Ovary (tissue), 9 donors: Measurements from ENCODE around the gene SNAPC1. TPM values are rescaled to one million over a fixed set of nuclear protein-coding genes. Genes with fewer than 3 reads are reported as not detected.

ENCODE experiments used
- DNase-seq, 5 donors: peaks; one replicate each; pipeline ENCODE4 v3.0.0-alpha.2; 2019 to 2020
- H3K27ac ChIP-seq, 2 donors: fragments of 200-600 bp; one replicate each; pipeline versions ENCODE4 v1.5.1 to v1.8.0; 2019 to 2022
- H3K27me3 ChIP-seq: fragments of 200-600 bp; one replicate; pipeline ENCODE4 v1.8.0; 2022
- H3K36me3 ChIP-seq: fragments of 200-600 bp; sonication (generic); one replicate; pipeline ENCODE4 v1.5.1; 2019
- H3K4me1 ChIP-seq: one replicate; pipeline ENCODE4 v1.8.1; 2013; ENCODE audit warnings: mild to moderate bottlenecking, moderate library complexity; ENCODE audit not compliant: insufficient read depth
- H3K4me3 ChIP-seq: fragments of 200-600 bp; sonication (generic); one replicate; pipeline ENCODE4 v1.5.1; 2017
- H3K9me3 ChIP-seq, 2 donors: fragments of 200-600 bp in 1 of 2; sonication (generic) in 1 of 2; one replicate each; pipeline versions ENCODE4 v1.5.1 to v1.8.1; 2013 to 2019; ENCODE audit warnings: mild to moderate bottlenecking in 1 of 2, moderate library complexity in 1 of 2
- CTCF ChIP-seq, 3 donors: fragments of 450-650 bp in 2 of 3; fragments of 200-600 bp in 1 of 3; IDR thresholded peaks; one replicate each; pipeline versions ENCODE4 v1.5.1 to v1.8.0; 2016 to 2022; ENCODE audit warnings: antibody characterized with exemption in 3 of 3, mild to moderate bottlenecking in 1 of 3
- EP300 ChIP-seq: sonication (generic); formaldehyde crosslinking; IDR thresholded peaks from one replicate; pipeline ENCODE4 v1.6.1; 2017; ENCODE audit warnings: antibody characterized with exemption
- POLR2A ChIP-seq: fragments of 450-650 bp; IDR thresholded peaks from one replicate; pipeline ENCODE4 v1.6.1; 2017; ENCODE audit warnings: antibody characterized with exemption, mild to moderate bottlenecking, moderate library complexity
- WGBS, 3 donors: extraction: QIAGEN DNeasy Blood & Tissue Kit in 1 of 3; methylation state at CpG; one replicate each; pipeline versions ENCODE4 v1.1.5 to v1.1.7; 2013 to 2017; 5-methylcytosine and 5-hydroxymethylcytosine counted together
- intact Hi-C, 4 donors: fragments of 100-400 bp; cut with DNase I; formaldehyde crosslinking; loops; one replicate each; pipeline versions ENCODE4 v1.11.0 to v1.15.1; 2022 to 2023
- polyA plus RNA-seq, 2 donors: library from polyadenylated mRNA; stranded (reverse); fragments of 200-250 nt in 1 of 2; fragments of 350-450 nt in 1 of 2; fragmentation: Illumina TruSeq in 1 of 2; extraction: RNeasy Lipid Tissue Mini Kit (QIAGEN cat#74804) in 1 of 2; gene quantifications; one replicate each; pipeline ENCODE4 v1.2.3, GENCODE V29; 2013 to 2014
- total RNA-seq, 7 donors: library from RNA; depleted of rRNA in 2 of 7; stranded (reverse); fragments of >200 nt in 2 of 7; fragmentation: NEBNext Ultra II Directional in 3 of 7; extraction: Animal tissue kit (Norgen Biotek cat#: 25700) in 3 of 7; gene quantifications; one replicate each; pipeline versions ENCODE4 v1.1.0 to v1.2.4, GENCODE V29; 2016 to 2023
- donor health status: DM: no; HTN: no; CAD: no; lungs with moderate emphysema.
- donor health status: DM: no; HTN: no; CAD: no.
- donor health status: Bipolar disorder and iron deficiency.
- donor health status: DM: yes; HTN: yes; CAD: no.
- donor health status: DM: no; HTN: no; CAD: no.
- donor health status: DM: yes; HTN: yes; CAD: no.

Gene SNAPC1
- total and polyA plus RNA-seq, 9 donors, result 4.5 to 11.9 (median 5.9) TPM

GRCh38 chr14:61719344-61720293 lies 42.6 kb upstream of the SNAPC1 start:
- DNase-seq, result no peak
- no peaks in the 10 kb centered on the region for H3K9me3 ChIP-seq
- H3K4me3 ChIP-seq, result no peak overlapping the region
- WGBS, 3 donors, result 82 to 87% (median 85%) methylated on average over 5 of the region's 5 CpGs
- H3K27me3 ChIP-seq, result no peaks in the 10 kb centered on the region
- intact Hi-C loops, result no loop called here
- H3K27ac ChIP-seq, result no peak overlapping the region
- no peak for TF ChIP-seq CTCF (IDR thresholded peaks at IDR 0.05)
- TF ChIP-seq POLR2A, result no peak
- TF ChIP-seq EP300, result no peak
- H3K4me1 ChIP-seq, result peaks cover 7% of the 10 kb centered on the region
- no peaks in the 10 kb centered on the region for H3K36me3 ChIP-seq

GRCh38 chr14:61720294-61720661 lies 41.9 kb upstream of the SNAPC1 start:
- Histone ChIP-seq H3K27me3 (no peaks in the 10 kb centered on the region), H3K27ac (no peak overlapping the region), H3K4me3 (no peak overlapping the region), H3K4me1 (peaks cover 6% of the 10 kb centered on the region), H3K9me3 (no peaks in the 10 kb centered on the region), H3K36me3 (no peaks in the 10 kb centered on the region)
- no peak for DNase-seq
- intact Hi-C loops, result no loop called here
- WGBS, 3 donors, result 77 to 82% (median 77%) methylated on average over 9 of the region's 9 CpGs
- TF ChIP-seq CTCF (IDR thresholded peaks at IDR 0.05), result no peak

GRCh38 chr14:61720741-61721140 lies 41.5 kb upstream of the SNAPC1 start:
- intact Hi-C loops, result no loop called here
- no peak for DNase-seq
- no peak for TF ChIP-seq EP300
- no peak for TF ChIP-seq POLR2A
- TF ChIP-seq CTCF (IDR thresholded peaks at IDR 0.05), result no peak
- 76 to 79% (median 77%) methylated on average over 6 of the region's 6 CpGs for WGBS, 3 donors
- no peaks in the 10 kb centered on the region for H3K36me3 ChIP-seq
- H3K4me1 ChIP-seq, result peaks cover 3% of the 10 kb centered on the region
- no peaks in the 10 kb centered on the region for H3K27me3 ChIP-seq
- H3K4me3 ChIP-seq, result no peak overlapping the region
- no peak overlapping the region for H3K27ac ChIP-seq
- H3K9me3 ChIP-seq, result no peaks in the 10 kb centered on the region

- DNase-seq, result no peak
- Histone ChIP-seq H3K36me3 (no peaks in the 10 kb centered on the region), H3K27me3 (no peaks in the 10 kb centered on the region), H3K4me3 (no peak overlapping the region), H3K9me3 (no peaks in the 10 kb centered on the region), H3K4me1 (peaks cover 3% of the 10 kb centered on the region), H3K27ac (no peak overlapping the region)
- WGBS, 3 donors, result 83 to 92% (median 85%) methylated on average over 2 of the region's 2 CpGs
- intact Hi-C loops, result no loop called here
- TF ChIP-seq EP300, result no peak
Measured at GRCh38 chr14:61724133-61724532, 38.1 kb upstream of the SNAPC1 start.
